HS-27A (cell line): Measurements from ENCODE around the gene SLIT3.
"Not testable (repeated sequence)": the region's sequence is repeated elsewhere in the genome, so short reads cannot be mapped to it uniquely, and the experiment has no call there.

Experiments
- DNase-seq: peaks from one replicate; pipeline ENCODE4 v3.0.0-alpha.2; 2012; ENCODE audit warnings: low read depth, missing footprints

SLIT3 gene

GRCh38 chr5:168630958-168631357, 670.0 kb downstream of the SLIT3 start:
- not testable (repeated sequence) for DNase-seq

- DNase-seq = no peak
These were observed 676.0 kb downstream of the SLIT3 start for GRCh38 chr5:168624850-168625364.

- no peak for DNase-seq
These were observed 680.1 kb downstream of the SLIT3 start for GRCh38 chr5:168620807-168621206.

- DNase-seq = no peak
These were observed 686.3 kb downstream of the SLIT3 start for GRCh38 chr5:168614661-168615060.

- no peak for DNase-seq
These were observed 686.9 kb downstream of the SLIT3 start for GRCh38 chr5:168613996-168614395.

GRCh38 chr5:168613396-168613795, 687.5 kb downstream of the SLIT3 start:
- no peak for DNase-seq

GRCh38 chr5:168612996-168613395, 687.9 kb downstream of the SLIT3 start:
- no peak for DNase-seq

GRCh38 chr5:168612123-168612522, 688.8 kb downstream of the SLIT3 start:
- no peak for DNase-seq
